NCI-H128 (cell line): Measurements from ENCODE around the gene FAM53A.

ENCODE experiments used
- DNase-seq: peaks from one replicate; lab custom pipeline; 2025; ENCODE audit not compliant: unreplicated experiment; lab: John Stamatoyannopoulos, UW

The FAM53A gene, protein sequence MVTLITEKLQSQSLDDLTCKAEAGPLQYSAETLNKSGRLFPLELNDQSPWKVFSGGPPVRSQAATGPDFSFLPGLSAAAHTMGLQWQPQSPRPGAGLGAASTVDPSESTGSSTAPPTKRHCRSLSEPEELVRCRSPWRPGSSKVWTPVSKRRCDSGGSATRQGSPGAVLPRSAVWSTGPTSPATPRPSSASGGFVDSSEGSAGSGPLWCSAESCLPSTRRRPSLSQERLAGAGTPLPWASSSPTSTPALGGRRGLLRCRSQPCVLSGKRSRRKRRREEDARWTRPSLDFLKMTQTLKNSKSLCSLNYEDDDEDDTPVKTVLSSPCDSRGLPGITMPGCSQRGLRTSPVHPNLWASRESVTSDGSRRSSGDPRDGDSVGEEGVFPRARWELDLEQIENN

DNA sequence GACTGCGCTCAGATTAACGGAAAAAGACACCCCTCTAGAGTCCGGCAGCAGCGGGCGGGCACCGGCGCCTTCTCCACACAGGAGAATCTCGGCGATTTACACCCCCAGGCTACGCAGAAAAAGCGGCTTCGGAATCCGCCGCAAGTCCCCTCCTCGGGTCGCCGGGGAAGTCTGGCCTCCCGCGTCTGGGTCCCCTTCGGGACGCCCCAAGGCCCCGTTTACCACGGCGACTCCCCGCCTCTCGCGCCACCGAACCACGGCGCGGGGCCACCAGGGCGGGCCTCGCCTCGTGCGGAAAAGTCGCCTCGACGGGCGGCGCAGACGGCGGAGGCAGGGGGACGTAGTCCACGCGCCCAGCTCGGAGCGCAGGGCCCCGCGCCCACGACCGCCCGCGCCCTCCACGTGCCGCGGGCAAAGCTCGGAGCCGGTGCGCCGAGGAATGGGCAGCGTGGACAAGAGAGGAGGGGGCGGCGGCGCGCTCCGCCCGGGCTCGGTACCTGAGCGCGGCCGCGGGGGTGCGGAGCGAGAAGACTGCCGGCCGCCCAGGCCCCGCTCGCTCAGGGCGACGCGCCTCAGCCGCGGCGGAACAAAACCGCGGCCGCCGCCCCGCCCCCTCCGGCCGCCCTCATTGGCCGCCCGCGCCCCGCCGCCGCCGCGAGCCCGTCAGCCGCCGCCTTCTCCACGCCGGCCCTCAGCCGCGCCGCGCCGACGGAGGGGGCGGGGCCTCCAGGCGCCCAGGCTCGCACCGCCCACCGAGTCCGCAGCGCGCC, at the start of gene FAM53A:
Gene FAM53A, minus strand, starts transcription at position 578 of the 770 bp plus-strand sequence. CDS start 15,572 bp downstream, outside the sequence.
- DNase-seq, result peak; percentile 58

DNA sequence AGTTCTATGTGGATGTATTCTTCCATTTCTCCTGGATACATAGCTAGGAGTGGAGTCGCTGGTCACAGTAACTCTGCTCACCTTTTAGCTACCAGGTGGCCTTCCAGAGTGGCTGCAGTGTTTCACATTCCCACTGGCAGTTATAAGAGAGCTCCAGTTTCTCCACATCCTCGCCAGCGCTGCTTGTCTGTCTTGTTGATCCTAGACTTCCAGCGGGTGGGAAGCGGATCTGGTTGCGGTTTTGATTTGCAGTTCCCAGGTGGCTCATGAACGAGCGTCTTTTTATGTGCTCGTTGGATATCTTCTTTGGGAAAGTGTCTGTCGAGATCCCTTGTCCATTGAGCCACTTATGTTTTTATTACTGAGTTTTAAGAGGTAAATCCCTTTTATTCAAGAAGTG, 48.8 kb upstream of the FAM53A start:
- DNase-seq, result peak; percentile 6

DNA sequence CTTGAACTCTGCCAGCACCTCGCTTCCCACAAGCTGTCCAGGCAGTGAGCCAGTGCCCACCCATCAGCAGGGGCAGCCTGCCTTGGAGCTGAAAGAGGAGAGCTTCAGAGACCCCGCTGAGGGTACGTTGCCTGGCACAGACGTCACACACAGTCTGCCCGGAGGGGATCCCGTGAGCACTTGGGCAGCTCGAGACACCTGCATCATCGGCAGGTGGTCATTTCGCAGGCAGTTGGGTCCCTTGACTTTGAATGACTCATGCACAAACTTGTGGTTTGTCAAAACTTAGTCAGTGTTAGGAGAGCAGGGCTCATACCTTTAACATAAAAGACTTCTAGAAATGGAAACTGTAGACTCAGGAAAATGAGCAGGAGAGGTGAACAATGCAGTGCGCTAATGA, 47.1 kb upstream of the FAM53A start:
- no peak for DNase-seq

DNA sequence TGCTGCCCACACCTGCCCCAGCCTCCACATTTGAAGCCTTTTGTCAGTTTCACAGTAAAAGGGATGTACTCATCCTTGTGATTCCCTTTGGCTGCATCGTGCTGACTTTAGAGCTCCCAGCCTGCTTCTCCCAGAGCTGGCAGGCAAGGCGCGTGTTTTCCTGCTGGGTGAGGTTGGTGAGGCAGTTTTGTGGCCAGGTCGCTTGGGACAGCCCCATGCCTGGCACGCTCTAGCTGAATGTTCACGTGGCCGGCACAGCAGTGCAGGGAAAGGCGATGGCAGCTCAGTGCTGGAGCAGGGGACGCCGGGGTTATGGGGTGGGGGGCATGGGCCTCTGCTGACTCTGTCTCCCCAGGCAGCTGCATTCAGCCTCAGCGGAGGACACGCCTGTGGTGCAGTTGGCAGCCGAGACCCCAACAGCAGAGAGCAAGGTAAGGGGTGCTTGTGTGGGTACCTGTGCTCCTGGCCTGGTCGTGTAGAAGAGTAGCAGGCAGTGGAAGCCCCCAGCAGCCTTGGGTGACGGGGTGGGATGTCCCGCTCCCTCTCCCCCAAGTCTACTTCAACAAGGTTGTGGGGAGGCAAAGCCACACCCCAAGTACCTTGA, 46.5 kb upstream of the FAM53A start:
- no peak for DNase-seq

DNA sequence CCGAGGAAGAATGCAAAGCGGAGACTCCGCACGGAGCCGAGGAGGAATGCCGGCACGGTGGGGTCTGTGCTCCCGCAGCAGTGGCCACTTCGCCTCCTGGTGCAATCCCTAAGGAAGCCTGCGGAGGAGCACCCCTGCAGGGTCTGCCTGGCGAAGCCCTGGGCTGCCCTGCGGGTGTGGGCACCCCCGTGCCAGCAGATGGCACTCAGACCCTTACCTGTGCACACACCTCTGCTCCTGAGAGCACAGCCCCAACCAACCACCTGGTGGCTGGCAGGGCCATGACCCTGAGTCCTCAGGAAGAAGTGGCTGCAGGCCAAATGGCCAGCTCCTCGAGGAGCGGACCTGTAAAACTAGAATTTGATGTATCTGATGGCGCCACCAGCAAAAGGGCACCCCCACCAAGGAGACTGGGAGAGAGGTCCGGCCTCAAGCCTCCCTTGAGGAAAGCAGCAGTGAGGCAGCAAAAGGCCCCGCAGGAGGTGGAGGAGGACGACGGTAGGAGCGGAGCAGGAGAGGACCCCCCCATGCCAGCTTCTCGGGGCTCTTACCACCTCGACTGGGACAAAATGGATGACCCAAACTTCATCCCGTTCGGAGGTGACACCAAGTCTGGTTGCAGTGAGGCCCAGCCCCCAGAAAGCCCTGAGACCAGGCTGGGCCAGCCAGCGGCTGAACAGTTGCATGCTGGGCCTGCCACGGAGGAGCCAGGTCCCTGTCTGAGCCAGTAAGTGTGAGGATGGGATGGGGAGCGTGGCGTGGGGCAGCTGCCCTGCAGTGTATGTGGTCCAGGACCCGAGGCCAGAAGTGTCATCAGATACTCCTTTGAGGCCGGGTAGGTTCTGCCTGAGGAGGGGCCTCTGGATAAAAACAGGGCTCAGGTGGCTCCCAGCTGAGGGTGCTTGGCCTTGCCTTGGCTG, 44.2 kb upstream of the FAM53A start:
- DNase-seq, result no peak

DNA sequence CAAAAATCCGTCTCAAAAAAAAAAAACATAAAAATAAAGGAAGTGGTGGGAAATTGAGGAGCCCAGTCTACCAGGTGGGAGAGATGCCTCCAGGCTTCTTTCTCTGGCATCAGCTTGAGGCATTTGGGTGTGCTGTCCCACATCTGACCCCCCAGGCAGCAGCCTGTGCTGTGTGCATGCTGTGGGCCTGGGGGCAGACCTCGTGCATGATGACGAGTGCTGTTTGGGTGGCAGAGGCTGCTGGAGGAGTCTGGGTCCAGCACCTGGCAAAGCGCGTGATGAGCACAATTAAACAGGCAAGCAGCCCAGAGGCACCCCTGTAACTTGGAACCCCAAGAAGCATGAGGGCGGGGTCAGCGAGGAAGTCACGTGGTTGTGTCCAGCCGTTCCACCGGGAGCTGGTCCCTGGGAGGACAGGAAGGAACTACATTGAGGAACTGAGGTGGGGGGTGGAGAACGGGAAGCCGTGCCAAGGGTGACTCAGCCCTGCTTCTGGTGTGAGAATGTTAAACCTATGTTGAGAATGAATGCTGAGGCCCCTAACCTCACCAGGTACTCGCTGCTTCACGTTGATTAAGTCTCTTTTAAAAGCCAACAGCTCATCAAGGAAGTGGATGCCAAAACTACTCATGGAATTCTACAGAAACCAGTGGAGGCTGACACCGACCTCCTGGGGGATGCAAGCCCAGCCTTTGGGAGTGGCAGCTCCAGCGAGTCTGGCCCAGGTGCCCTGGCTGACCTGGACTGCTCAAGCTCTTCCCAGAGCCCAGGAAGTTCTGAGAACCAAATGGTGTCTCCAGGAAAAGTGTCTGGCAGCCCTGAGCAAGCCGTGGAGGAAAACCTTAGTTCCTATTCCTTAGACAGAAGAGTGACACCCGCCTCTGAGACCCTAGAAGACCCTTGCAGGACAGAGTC, 43.3 kb upstream of the FAM53A start:
- no peak for DNase-seq

DNA sequence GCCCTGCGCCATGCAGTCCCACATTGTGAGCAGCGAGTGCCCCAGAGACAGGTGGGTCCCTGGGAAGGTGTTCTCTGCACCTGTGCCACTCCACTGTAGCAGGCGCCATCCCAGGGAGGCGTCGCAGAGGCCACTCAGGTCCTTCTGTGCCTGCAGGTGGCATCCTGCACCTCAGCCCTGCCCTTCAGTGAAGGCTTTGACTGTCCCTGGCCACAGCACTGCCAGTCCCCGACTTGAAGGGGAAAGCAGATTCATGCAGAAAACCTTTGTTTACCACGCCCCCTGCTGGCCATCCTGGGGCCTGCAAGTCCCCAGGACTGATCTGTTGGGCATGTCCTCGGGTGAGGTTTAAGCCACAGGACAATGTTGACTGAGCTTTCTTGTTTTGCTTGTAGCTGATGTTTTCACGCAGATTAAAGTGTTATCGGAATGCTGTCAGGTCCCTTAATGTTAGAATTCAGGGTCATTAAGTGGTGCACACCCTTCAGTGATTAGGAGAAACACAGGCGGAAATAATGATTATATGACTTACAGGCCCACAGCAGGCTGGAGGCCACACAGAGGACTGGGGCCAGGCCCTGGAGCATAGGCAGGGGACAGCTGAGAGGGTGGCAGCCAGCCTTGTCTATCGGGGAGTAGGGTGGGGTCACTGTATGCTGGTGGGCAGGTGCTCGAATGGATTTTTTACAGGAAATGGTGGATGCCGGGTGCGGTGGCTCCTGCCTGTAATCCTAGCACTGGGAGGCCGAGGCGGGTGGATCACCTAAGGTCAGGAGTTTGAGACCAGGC, 42.2 kb upstream of the FAM53A start:
- DNase-seq, result peak; percentile 29

DNA sequence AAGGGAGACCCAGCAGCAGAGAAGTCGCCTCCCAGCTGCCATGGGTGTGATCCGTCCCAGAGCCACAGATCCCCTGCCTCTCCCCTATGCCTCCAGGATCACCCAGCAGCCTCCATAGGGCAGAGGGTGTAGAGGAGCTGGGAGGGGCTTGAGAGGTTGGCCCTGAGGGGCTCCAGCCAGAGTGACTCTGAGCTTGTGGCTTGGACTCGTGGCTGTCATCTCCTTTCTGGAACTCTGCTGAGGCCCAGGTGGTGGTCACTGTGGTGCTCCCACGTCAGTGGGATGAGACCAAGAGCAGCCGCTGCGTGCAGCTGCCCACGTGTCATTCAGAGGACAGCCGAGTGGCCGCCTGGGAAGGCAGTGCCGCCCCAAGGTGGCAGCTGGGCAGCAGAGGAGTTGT, 41.4 kb upstream of the FAM53A start:
- DNase-seq, result no peak

DNA sequence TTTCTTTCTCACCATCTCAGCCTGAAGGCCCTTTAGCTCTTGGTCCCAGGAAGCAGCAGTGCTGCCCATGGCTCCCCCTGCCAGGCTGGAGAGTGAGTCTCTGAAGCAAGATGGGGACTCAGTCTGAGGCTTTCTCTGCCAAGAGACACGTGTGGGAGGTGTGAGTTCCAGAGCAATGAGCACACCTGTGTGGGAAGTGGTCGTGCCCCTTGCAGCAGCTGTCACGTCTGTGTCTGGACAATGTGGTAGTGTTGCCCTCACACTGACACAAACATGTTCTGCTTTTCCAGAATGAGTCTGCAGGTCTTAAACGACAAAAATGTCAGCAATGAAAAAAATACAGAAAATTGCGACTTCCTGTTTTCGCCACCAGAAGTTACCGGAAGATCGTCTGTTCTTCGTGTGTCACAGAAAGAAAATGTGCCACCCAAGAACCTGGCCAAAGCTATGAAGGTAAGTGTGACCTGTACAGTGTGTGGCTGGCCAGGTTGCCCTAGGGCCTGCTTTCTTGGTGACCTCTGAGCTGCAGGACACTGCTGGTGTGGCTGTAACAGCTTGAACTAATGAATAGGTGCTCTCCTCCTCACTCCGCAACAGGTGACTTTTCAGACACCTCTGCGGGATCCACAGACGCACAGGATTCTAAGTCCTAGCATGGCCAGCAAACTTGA, 39.2 kb upstream of the FAM53A start:
- no peak for DNase-seq

DNA sequence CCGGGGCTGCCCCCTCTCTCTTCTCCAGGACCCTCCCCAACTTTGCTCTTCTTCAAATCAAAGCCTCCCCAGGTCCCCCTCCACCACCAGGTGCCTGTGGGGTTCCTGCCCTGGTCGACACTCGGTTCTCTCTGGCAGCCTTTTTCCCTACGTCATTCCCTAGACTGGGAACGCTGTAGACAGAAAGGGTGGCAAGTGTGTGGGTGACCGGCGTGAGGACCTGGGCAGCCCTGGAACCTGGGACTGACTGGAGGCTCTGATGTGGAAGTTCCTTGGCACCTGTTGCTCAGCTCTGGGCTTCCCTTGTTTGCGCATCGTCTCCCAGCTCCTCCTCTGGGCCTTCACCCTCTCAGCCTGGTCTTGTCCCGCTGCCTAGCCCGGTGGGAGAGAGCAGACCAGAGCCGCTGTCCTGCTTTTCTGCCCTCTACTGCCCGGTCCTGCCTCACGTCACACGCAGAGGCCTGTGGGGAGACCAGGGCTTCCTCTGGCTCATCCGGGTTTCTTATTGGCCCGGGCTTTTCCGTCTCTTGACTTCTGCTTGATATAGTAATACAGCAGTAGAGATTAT, 38.5 kb upstream of the FAM53A start:
- DNase-seq, result no peak

DNA sequence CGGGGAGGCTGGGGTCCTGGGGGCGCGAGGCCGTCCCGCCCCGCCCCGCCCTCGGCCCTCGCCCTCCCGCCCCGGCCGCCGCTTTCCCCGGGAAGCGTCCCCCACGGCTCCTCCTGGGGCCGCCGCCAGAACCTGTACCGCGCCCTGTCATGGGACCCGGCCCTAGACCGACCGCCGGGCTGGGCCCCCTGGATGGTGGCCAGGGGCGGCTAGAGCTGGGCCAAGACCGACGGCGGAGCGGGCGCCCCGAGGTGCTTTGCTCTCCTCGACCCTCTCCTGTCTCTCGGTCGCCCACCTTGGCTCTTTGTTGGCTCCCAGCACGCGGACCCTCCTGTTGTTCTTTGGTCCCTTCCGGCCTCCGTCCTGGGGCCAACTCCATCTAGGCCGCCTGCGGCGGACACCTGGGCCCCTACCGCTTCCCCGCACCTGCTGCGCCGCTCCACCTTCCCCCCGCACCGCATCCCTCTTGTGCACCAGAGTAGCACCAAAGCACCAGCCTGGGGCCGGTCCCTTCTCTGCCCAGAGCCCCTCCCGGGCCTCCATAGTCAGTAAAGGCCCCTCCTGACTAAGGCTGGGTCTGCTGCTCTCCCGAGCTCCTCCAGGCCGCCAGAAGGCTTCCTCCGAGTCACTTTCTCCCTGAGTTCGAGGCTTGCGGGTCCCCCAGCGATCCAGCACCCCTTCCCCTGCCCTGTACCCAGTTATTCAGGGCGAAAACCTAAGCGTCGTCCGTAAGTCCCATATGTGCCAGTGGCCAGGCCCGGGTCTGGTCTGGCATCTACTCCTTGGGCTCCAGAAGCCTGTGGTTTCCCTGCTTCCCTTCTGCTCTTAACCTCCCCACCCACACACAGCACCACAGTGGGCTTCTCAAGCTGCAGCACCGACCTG, 37.8 kb upstream of the FAM53A start:
- no peak for DNase-seq

DNA sequence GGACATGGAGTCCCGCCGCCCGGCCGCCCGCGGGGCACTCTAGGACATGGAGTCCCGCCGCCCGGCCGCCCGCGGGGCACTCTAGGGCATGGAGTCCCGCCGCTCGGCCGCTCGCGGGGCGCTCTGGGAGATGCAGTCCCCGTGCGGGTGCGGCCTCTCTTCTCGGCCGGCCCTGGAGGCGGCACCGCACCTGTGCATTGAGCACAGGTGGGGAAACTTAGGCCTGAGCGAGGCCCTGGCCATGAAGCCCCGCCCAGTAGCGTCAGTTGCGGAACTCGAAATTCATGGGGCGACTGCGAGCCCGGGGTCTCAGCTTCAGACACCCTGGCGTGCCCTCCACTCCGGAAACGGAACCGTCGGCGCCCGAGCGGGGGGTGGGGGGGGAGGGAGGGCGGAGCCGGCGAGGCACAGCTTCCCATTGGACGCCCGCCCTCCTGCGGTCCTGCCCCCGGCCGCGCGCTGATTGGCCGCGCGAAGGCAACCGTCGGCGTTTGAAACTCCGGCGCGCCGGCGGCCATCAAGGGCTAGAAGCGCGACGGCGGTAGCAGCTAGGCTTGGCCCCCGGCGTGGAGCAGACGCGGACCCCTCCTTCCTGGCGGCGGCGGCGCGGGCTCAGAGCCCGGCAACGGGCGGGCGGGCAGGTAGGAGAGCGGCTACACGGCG, 37.0 kb upstream of the FAM53A start, which contains the start of the genes TACC3 and TMEM129:
Gene TACC3, plus strand, starts transcription at position 519 of the 663 bp plus-strand sequence. CDS start 1,901 bp downstream, outside the sequence.
Gene TMEM129, minus strand, starts transcription at position 321 of the 663 bp plus-strand sequence. CDS start 486 bp downstream, outside the sequence.
- peak; percentile 92 for DNase-seq

DNA sequence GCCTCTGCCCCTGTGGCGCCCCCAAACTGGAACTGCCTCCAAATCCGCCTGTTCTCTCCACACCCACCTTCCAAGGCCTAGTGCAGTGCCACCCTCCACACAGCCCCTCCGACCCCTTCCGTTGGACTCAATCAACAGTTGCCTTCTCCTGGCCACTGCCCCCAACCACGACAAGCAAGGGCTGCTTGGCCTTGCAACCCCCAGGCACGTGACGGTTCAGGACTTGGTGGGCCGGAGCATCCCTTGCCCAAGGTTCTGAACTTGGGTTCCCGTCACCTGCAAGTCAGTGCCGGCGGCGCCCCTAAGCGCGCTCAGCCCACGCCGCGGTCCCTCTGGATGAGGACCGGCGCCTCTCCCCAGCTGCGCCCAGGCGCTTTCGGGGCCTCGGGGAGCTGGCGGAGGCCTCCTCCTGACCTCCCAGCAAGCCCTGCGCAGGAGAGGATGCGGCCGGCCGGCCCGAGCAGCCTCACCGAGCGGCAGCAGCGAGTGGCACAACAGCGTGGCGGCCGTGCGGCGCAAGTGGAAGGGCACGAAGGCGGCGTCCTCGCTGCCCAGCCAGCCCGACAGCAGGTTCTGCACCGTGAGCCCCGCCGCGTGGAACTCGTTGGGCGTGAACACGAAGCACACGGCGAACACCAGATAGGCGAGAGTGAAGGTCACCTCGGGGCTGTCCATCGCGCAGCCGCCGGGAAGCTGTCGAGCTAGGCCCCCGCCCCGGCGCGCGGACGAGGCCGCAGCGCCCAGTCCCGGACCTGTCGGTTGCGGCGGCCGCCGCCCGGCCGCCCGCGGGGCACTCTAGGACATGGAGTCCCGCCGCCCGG, 36.3 kb upstream of the FAM53A start:
- no peak for DNase-seq

DNA sequence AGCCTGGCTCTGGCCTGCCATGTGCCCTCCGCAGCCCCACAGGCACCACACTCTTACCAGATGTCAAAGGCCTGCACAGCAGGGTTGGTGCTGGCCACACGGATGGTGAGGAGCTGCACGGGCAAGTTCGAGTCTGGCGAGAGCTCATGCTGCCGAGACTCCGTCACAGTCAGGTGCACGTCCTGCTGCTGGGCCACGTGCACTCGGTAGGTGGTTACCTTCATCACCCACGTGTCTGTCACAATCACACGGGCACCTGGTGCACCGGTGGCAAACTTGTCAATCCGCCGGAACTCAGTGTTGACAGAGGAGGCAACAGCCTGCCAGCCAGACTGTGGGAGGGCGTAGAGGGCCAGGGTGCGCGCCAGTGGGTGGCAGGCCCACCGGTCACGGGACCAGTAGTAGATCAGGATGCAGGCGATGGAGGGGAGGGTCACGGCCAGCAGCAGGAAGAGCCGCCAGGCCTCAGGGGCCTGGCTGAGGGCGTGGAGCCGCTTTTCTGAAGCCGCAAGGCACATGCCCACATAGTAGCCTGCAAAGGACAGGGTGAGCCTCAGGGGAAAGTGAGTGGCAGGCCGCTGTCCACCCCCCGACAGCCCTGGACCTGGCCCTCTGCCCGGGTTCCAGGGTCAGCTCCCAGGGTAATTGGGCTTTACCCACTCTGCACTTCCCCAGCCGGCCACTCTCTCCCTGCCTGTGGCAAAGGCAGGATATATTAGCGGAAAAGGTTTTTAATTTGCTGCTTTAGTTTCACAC, 34.2 kb upstream of the FAM53A start:
- DNase-seq, result no peak
